Measurements from ENCODE around the gene FSTL5. TPM values are rescaled to one million over a fixed set of nuclear protein-coding genes. Genes with fewer than 3 reads are reported as not detected.

FSTL5 gene
- polyA plus RNA-seq, 4 donors = 0.74 to 3.1 (median 2.5) TPM

GRCh38 chr4:161949946-161950725, 213.7 kb downstream of the FSTL5 start:
- no peak for DNase-seq (ENCODE audit: low read depth in 4 of 4, low spot score in 3 of 4)

GRCh38 chr4:161948026-161948770, 215.6 kb downstream of the FSTL5 start:
- no peak for DNase-seq (ENCODE audit: low read depth in 4 of 4, low spot score in 3 of 4)

- no peak for DNase-seq (ENCODE audit: low read depth in 4 of 4, low spot score in 3 of 4)
Measured at GRCh38 chr4:161937596-161937995, 226.2 kb downstream of the FSTL5 start.

- no peak for DNase-seq (ENCODE audit: low read depth in 4 of 4, low spot score in 3 of 4)
Measured at GRCh38 chr4:161936625-161937550, 226.9 kb downstream of the FSTL5 start.

GRCh38 chr4:161931089-161931488, 232.7 kb downstream of the FSTL5 start:
- DNase-seq (ENCODE audit: low read depth in 4 of 4, low spot score in 3 of 4) = no peak

GRCh38 chr4:161929956-161930355, 233.8 kb downstream of the FSTL5 start:
- no peak for DNase-seq (ENCODE audit: low read depth in 4 of 4, low spot score in 3 of 4)

GRCh38 chr4:161926033-161926828, 237.6 kb downstream of the FSTL5 start:
- DNase-seq (ENCODE audit: low read depth in 4 of 4, low spot score in 3 of 4) = no peak

- no peak for DNase-seq (ENCODE audit: low read depth in 4 of 4, low spot score in 3 of 4)
Measured at GRCh38 chr4:161920304-161921052, 243.3 kb downstream of the FSTL5 start.

- DNase-seq (ENCODE audit: low read depth in 4 of 4, low spot score in 3 of 4) = no peak
Measured at GRCh38 chr4:161919442-161920220, 244.2 kb downstream of the FSTL5 start.

GRCh38 chr4:161916035-161916434, 247.8 kb downstream of the FSTL5 start:
- DNase-seq (ENCODE audit: low read depth in 4 of 4, low spot score in 3 of 4) = no peak

- no peak for DNase-seq (ENCODE audit: low read depth in 4 of 4, low spot score in 3 of 4)
Measured at GRCh38 chr4:161907590-161907955, 256.2 kb downstream of the FSTL5 start.

- no peak for DNase-seq (ENCODE audit: low read depth in 4 of 4, low spot score in 3 of 4)
Measured at GRCh38 chr4:161906836-161907589, 256.8 kb downstream of the FSTL5 start.

- no peak for DNase-seq (ENCODE audit: low read depth in 4 of 4, low spot score in 3 of 4)
Measured at GRCh38 chr4:161900110-161900509, 263.7 kb downstream of the FSTL5 start.

GRCh38 chr4:161894493-161895167, 269.2 kb downstream of the FSTL5 start:
- no peak for DNase-seq (ENCODE audit: low read depth in 4 of 4, low spot score in 3 of 4)

GRCh38 chr4:161894014-161894413, 269.8 kb downstream of the FSTL5 start:
- DNase-seq (ENCODE audit: low read depth in 4 of 4, low spot score in 3 of 4) = no peak

- DNase-seq (ENCODE audit: low read depth in 4 of 4, low spot score in 3 of 4) = no peak
Measured at GRCh38 chr4:161893566-161893965, 270.2 kb downstream of the FSTL5 start.

GRCh38 chr4:161892951-161893350, 270.8 kb downstream of the FSTL5 start:
- no peak for DNase-seq (ENCODE audit: low read depth in 4 of 4, low spot score in 3 of 4)

All from left renal pelvis (tissue), 4 donors.